Left ventricle myocardium inferior (tissue), 1 donor: ENCODE results near the gene NETO2. TPM values are rescaled to one million over a fixed set of nuclear protein-coding genes. Genes with fewer than 3 reads are reported as not detected.

ENCODE experiments used
- DNase-seq: peaks from one replicate; pipeline ENCODE4 v3.0.0-alpha.2; 2020
- H3K27ac ChIP-seq: fragments of 200-600 bp; replicated peaks from 2 replicates; pipeline ENCODE4 v1.8.0; 2021
- H3K27me3 ChIP-seq: fragments of 200-600 bp; 2 replicates; pipeline ENCODE4 v1.8.0; 2021; ENCODE audit warnings: low read depth
- H3K36me3 ChIP-seq: fragments of 200-600 bp; 2 replicates; pipeline ENCODE4 v1.8.0; 2021
- H3K4me1 ChIP-seq: fragments of 200-600 bp; 2 replicates; pipeline ENCODE4 v1.8.0; 2021
- H3K4me3 ChIP-seq: fragments of 200-600 bp; 2 replicates; pipeline ENCODE4 v1.8.0; 2021; ENCODE audit warnings: mild to moderate bottlenecking, moderate library complexity
- H3K9me3 ChIP-seq: fragments of 200-600 bp; replicated peaks from 2 replicates; pipeline ENCODE4 v1.8.0; 2021
- intact Hi-C: fragments of 100-400 bp; cut with micrococcal nuclease; formaldehyde crosslinking; loops from one replicate; pipeline ENCODE4 v1.11.0; 2022
- total RNA-seq: library from RNA; stranded (reverse); fragmentation: NEBNext Ultra II Directional; extraction: Animal tissue kit (Norgen Biotek cat#: 25700); gene quantifications from one replicate; pipeline ENCODE4 v1.2.1, GENCODE V29; 2021
- TF ChIP-seq, protein P1 (sequence below): fragments of 200-600 bp; IDR thresholded peaks from 2 replicates; pipeline ENCODE4 v1.8.0; 2021; ENCODE audit warnings: antibody characterized with exemption, mild to moderate bottlenecking, borderline replicate concordance
- donor health status: DM: no; HTN: yes; CAD: no; lungs with severe emphysema.

NETO2 gene
- total RNA-seq, 1 donor from 2014 or later = 4.4 TPM

GRCh38 chr16:47150067-47150466 is 6.3 kb upstream of the NETO2 start:
- intact Hi-C loops = no loop called here
- Histone ChIP-seq H3K27ac (no peak overlapping the region), H3K4me1 (no peaks in the 10 kb centered on the region), H3K27me3 (no peaks in the 10 kb centered on the region), H3K4me3 (no peak overlapping the region), H3K9me3 (peaks cover 15% of the 10 kb centered on the region), H3K36me3 (peaks cover 23% of the 10 kb centered on the region)
- no peak for DNase-seq
- TF ChIP-seq, protein P1, sequence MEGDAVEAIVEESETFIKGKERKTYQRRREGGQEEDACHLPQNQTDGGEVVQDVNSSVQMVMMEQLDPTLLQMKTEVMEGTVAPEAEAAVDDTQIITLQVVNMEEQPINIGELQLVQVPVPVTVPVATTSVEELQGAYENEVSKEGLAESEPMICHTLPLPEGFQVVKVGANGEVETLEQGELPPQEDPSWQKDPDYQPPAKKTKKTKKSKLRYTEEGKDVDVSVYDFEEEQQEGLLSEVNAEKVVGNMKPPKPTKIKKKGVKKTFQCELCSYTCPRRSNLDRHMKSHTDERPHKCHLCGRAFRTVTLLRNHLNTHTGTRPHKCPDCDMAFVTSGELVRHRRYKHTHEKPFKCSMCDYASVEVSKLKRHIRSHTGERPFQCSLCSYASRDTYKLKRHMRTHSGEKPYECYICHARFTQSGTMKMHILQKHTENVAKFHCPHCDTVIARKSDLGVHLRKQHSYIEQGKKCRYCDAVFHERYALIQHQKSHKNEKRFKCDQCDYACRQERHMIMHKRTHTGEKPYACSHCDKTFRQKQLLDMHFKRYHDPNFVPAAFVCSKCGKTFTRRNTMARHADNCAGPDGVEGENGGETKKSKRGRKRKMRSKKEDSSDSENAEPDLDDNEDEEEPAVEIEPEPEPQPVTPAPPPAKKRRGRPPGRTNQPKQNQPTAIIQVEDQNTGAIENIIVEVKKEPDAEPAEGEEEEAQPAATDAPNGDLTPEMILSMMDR = no peak

- Histone ChIP-seq H3K36me3 (no peaks in the 10 kb centered on the region), H3K27me3 (no peaks in the 10 kb centered on the region), H3K27ac (peak overlapping the region; percentile 80), H3K9me3 (no peaks in the 10 kb centered on the region), H3K4me1 (peaks cover 26% of the 10 kb centered on the region), H3K4me3 (peak overlapping the region; percentile 74)
- TF ChIP-seq, protein P1 = no peak
- intact Hi-C loops = no loop called here
- no peak for DNase-seq
These were observed 773 bp upstream of the NETO2 start for GRCh38 chr16:47144559-47144877.

GRCh38 chr16:47142821-47143676 is 696 bp downstream of the NETO2 start:
- TF ChIP-seq, protein P1 = peak; percentile 70
- Histone ChIP-seq H3K27ac (peak overlapping the region; percentile 80), H3K4me3 (peak overlapping the region; percentile 74), H3K36me3 (no peaks in the 10 kb centered on the region), H3K4me1 (peaks cover 26% of the 10 kb centered on the region), H3K9me3 (no peaks in the 10 kb centered on the region), H3K27me3 (no peaks in the 10 kb centered on the region)
- DNase-seq = peak; percentile 47
- intact Hi-C loops = no loop called here

DNA sequence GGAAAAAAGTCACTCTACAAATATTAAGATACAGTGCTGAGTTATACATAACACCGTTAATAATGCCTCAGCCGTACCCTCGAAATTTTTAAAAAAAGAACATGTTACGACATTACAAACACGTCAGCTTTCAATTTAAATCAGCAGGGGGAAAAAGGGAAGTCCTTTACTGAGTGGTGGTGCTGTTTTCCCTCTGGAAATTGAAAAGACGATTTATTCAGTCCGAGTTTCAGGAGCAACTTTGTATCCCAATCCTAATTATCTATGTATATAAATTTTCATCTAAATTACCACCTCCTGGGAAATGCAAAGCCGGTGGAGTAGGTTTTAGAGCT is 1.3 kb downstream of the NETO2 start:
- Histone ChIP-seq H3K4me1 (peaks cover 26% of the 10 kb centered on the region), H3K27ac (peak overlapping the region; percentile 80), H3K9me3 (no peaks in the 10 kb centered on the region), H3K36me3 (no peaks in the 10 kb centered on the region), H3K27me3 (no peaks in the 10 kb centered on the region), H3K4me3 (peak overlapping the region; percentile 74)
- intact Hi-C loops = no loop called here
- TF ChIP-seq, protein P1 = no peak
- no peak for DNase-seq

GRCh38 chr16:47141773-47142485 is 1.8 kb downstream of the NETO2 start:
- Histone ChIP-seq H3K27ac (peak overlapping the region; percentile 80), H3K9me3 (no peaks in the 10 kb centered on the region), H3K27me3 (no peaks in the 10 kb centered on the region), H3K36me3 (no peaks in the 10 kb centered on the region), H3K4me3 (peak overlapping the region; percentile 74), H3K4me1 (peaks cover 26% of the 10 kb centered on the region)
- intact Hi-C loops = no loop called here
- DNase-seq = peak; percentile 72
- TF ChIP-seq, protein P1 = peak; percentile 94
